Muscle of arm (tissue), 14 donors: ENCODE data around the gene UTP15. TPM values are rescaled to one million over a fixed set of nuclear protein-coding genes. Genes with fewer than 3 reads are reported as not detected.

Experiments used
- DNase-seq: peaks from one replicate; pipeline ENCODE4 v3.0.0-alpha.2; 2013
- long read RNA-seq, 11 donors: transcript quantifications; one replicate each; lab custom pipeline, GENCODE V29; 2026
- polyA plus RNA-seq, 12 donors: library from polyadenylated mRNA; unstranded; fragments of 120-200 nt; gene quantifications; one replicate each; pipeline ENCODE4 v1.2.1, GENCODE V29; 2013; ENCODE audit not compliant: insufficient read length in 12 of 12

Gene UTP15
- 10 to 100 TPM in 9 of 12 donors, 1 to 10 TPM in 2, not detected in 1; 8.5 to 19.9 (median 12.7) TPM for polyA plus RNA-seq
- long read RNA-seq, donor 1, partial matches to known transcripts = 5 of 5 reads
- long read RNA-seq, donor 1, other reads (novel, unspliced or antisense) = 0 of 5 reads
- long read RNA-seq, donor 2, transcript UTP15-201 (13 exons, 3,687 nt) = major isoform, 5 of 5 reads
- long read RNA-seq, donor 2, partial matches to known transcripts = 0 of 5 reads
- long read RNA-seq, donor 2, other reads (novel, unspliced or antisense) = 0 of 5 reads
- long read RNA-seq, donor 3 = 0 reads
- long read RNA-seq, donor 4, partial matches to known transcripts = 0 of 1 reads
- long read RNA-seq, donor 4, other reads (novel, unspliced or antisense) = 0 of 1 reads
- long read RNA-seq, donor 5, partial matches to known transcripts = 0 of 2 reads
- long read RNA-seq, donor 5, other reads (novel, unspliced or antisense) = 0 of 2 reads
- long read RNA-seq, donor 6, partial matches to known transcripts = 0 of 1 reads
- long read RNA-seq, donor 6, other reads (novel, unspliced or antisense) = 0 of 1 reads
- long read RNA-seq, donor 7, partial matches to known transcripts = 0 of 1 reads
- long read RNA-seq, donor 7, other reads (novel, unspliced or antisense) = 0 of 1 reads
- long read RNA-seq, donor 8, partial matches to known transcripts = 0 of 1 reads
- long read RNA-seq, donor 8, other reads (novel, unspliced or antisense) = 0 of 1 reads
- long read RNA-seq, donor 9, partial matches to known transcripts = 0 of 1 reads
- long read RNA-seq, donor 9, other reads (novel, unspliced or antisense) = 0 of 1 reads
- long read RNA-seq, donor 10, partial matches to known transcripts = 0 of 2 reads
- long read RNA-seq, donor 10, other reads (novel, unspliced or antisense) = 0 of 2 reads
- long read RNA-seq, donor 11, partial matches to known transcripts = 0 of 1 reads
- long read RNA-seq, donor 11, other reads (novel, unspliced or antisense) = 0 of 1 reads

DNA sequence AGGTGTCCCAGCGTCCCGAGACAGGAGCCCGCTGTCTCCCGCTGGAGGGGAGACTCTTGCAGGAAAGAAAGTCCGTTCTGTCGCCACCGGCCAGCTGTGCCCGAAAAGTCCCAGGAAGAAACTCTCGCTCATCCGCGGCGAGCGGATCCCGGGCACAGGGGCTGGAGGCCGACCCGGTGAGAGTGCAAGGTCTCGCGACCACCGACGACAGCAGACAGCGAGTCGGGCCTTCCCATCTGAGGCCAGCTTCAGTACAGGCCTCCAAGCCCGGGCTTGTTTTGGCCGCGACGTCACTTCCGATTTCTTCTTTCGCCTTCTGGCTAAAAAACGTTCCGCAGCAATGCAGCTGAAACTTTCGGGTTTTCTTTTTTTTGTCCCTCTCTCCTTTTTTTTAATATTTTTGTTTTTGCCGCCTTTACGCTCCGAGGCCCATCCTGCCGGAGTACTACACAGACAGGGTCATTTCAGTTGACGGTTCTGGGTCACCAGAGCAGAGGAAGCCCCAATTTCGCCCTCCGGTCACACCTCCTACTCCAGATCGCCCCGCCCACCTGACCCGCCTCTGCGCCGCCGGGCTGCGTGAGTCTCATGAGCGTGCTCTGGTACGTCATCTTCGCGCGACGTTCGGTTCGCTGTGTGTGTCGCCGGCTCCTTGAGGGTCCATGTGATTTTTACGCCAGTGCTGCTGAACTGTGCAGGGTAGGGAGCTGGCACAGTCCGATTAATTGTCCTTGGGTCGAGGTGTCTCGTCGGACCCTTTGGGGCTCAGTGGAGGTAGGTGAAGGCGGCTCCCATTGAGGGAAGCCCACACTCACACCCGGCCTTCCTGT is at the start of gene UTP15, which contains the start of gene ANKRA2:
Gene UTP15, plus strand, starts transcription at position 605 of the 830 bp plus-strand sequence. CDS start 1,602 bp downstream, outside the sequence.
Gene ANKRA2, minus strand, starts transcription at position 501 of the 830 bp plus-strand sequence. CDS start 2,758 bp downstream, outside the sequence.
- DNase-seq = peak; percentile 99

DNA sequence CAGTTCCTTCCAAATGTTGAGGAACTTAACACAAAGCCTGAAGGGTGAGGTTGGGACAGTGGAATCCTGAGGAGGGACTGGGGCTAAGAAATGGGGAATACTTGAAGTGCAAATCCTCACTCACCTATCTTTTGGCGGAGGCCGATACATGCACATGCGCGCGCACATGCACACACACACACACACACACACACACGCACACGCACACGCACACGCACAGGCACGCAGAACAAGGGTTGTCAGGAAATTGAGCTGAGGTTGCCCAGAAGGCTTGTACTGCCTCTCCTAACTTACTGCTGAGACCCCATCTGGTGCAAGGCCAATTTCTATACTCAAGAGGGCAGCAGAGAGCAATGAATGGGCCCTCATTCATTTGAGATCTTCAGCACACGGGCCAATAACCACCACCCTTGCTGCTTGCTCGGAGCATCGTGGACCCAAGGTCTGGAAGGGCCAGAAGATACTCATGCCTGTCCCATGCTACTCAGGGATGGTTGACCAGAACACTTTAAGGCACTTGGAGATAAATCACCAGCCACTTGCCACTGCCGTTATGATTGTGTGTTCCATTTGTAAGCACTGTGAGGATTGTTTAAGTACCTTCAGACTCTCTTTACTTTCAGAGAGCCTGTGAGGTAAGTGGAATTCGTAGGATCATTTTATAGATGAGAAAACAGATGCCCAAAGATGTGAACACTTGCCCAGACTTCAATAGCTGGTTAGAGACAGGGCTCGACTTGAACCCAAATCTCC is 45.8 kb upstream of the UTP15 start:
- peak; percentile 72 for DNase-seq

DNA sequence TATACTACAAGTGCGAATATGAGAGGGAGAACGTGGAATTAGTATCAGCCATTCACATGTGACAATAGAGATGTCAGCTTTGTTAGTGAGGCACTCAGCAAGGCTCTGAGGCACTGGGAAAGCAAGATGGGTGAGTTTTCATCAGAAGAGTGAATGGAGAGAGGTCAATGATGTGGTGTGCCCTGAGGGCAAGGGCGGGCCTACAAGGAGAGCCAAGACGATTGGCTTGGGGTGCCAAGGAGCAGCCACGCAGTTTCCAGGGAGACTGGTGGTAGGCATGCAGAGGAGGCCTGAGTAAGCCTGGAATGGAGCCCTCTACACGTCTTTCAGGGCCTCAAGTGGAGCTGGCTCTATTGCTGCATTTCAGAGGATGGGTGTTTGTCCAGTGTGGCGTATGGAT is 42.6 kb upstream of the UTP15 start:
- no peak for DNase-seq

- no peak for DNase-seq
Observed at GRCh38 chr5:73523861-73524260, 41.7 kb upstream of the UTP15 start.

- no peak for DNase-seq
Observed at GRCh38 chr5:73525606-73526203, 39.8 kb upstream of the UTP15 start.

- DNase-seq = no peak
Observed at GRCh38 chr5:73528248-73528647, 37.3 kb upstream of the UTP15 start.

- DNase-seq = no peak
Observed at GRCh38 chr5:73529081-73529480, 36.5 kb upstream of the UTP15 start.

GRCh38 chr5:73531356-73531755 is 34.2 kb upstream of the UTP15 start:
- no peak for DNase-seq

DNA sequence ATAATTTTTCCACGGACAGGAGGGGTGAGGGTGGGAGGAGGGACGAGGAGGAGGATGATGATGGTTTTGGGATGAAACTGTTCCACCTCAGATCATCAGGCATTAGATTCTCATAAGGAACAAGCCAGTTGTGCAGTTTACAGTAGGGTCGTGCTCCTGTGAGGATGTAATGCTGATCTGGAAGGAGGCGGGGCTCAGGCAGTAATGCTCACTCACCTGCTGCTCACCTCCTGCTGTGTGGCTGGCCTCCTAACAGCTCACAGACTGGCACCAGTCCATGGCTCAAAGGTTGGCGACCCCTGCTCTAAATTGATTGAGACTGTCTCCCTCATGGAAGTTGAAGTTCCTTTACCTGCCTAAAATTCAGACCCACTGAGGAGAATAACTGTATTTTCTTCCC is 33.3 kb upstream of the UTP15 start:
- no peak for DNase-seq

GRCh38 chr5:73534011-73534644 is 31.4 kb upstream of the UTP15 start:
- no peak for DNase-seq

DNA sequence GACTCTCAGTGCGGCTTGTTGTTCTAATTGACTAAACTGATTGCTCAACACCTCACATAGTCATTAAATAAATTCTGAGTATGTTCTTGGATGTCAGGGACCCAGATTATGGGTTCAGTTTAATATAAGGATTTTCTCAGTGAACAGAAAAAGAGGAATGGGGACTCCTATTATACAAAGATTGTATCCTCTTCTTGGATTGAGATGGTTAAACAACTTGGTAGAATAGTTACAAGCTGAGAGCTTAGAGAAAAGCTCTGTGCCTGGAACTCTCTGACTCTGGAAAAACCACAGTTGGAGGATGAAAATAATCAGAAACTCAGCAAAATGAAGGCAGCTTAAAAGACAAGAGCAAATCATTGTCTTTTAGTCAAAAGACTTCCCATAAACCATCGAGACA is 30.6 kb upstream of the UTP15 start:
- no peak for DNase-seq

GRCh38 chr5:73539730-73540129 is 25.8 kb upstream of the UTP15 start:
- no peak for DNase-seq

- DNase-seq = no peak
Observed at GRCh38 chr5:73540192-73540591, 25.4 kb upstream of the UTP15 start.

DNA sequence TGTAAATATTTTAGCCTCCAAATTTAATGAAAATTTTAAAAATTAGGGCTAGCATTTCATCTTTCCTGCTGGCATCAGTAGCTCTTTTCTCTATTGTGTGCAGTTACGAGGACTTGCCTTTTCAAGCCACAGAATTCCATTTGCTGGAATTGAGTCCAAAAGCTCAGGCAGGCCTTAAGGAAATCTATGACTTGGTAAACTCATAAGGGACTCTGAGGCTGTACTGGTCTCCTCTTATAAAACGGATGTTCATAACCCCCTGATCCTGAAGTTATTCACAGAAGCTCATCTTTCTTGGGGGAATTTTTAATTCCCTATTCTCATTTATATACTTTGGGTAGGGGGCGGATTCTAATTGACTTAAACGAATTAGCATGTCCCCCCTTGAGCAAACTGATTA is 23.5 kb upstream of the UTP15 start:
- DNase-seq = no peak

DNA sequence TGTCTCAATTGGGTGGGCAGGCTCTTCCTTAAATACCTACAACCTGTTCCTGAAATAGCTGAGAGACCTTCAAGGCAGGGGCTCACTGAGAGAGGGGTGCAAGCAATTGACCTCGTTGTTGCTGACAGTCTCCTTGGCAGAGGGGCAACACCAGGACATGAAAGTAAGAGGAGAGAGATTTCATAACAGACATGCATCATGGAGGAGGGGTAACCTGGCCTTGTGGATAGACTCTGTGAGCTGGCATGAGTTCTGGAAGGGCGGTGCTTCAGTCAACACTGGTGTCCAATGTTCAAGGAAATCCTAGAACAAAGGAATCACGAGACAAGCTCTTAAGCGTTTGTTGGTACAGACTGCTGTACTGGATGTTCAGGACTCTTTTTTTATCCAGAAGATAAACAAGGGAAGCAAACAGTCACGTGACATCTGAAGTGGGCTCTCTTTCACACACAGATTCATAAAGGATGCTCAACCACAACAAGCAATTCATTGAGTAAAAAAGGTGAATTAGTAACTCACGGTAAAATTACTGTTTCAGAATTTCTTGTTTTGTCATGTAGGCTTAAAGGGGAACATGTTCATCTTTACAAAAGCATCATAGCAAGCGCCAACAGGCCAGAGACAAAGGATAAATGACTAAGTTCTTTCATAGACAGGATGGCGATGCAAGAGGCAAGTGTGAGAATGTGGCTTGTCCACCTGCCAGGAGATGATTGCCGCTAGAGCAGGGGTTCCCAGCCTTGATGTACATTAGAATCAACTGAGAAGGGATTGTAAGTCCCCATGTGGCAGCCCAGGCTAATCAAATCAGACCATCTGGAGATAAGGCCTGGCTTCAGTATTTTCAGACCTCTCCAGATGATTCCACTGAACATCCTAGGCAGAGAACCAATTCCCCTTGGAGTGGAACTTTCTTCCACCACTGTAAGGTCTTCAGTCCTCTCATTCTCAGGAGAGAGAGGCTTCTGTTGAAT is 20.8 kb upstream of the UTP15 start:
- DNase-seq = no peak

DNA sequence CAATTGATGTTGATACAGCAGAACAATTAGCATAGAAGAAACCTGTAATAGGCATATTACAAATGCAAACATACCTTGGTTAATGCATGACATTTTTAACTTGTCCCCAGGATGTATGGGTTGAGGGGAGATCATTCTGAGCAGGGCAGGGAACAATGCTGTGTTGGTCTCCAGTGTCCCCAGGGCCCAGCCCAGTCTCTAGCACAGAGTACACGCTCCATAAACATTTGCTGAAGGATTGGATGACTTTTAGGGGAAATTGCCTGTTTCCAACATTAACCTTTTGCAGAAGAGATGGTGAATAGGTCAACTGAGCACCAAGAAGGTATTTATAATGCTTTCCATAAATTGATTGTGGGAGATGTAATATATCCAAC is 20.2 kb upstream of the UTP15 start:
- no peak for DNase-seq

DNA sequence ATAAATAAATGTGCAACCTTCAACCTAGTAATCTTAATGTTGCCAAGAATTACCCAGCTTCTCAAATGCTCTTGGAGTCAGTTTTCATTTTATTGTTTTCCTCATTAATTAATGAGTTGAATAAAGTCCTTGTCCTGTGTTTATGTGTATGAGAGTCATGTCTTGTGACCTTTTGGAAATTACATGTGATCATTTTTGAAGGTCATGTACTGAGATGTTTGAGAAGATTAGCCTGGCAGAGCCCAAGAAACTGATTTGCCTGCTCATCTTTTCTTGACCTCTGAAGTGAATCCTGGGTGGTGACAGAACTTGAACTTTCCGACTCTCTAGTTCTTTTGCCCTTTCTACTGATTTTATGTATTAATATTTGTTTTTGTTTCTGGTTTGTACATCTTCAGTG is 15.5 kb upstream of the UTP15 start:
- no peak for DNase-seq

GRCh38 chr5:73552642-73553041 is 12.9 kb upstream of the UTP15 start:
- no peak for DNase-seq

GRCh38 chr5:73558950-73559349 is 6.6 kb upstream of the UTP15 start:
- DNase-seq = no peak
